ENCODE measurements around the gene MMUT. TPM values are rescaled to one million over a fixed set of nuclear protein-coding genes. Genes with fewer than 3 reads are reported as not detected.

MMUT gene
- total and polyA plus RNA-seq, 2 experiments from 2014 or later, result 8.7 to 12.4 TPM

- ATAC-seq, result no peak
- no peak for DNase-seq (ENCODE audit: low spot score)
- no peaks in the 10 kb centered on the region for H3K36me3 ChIP-seq (ENCODE audit: insufficient read depth)
- no peaks in the 10 kb centered on the region for H3K9me3 Mint-ChIP-seq
- no peaks in the 10 kb centered on the region for H3K27me3 Mint-ChIP-seq (ENCODE audit: insufficient read depth, low read depth, poor library complexity)
- no peaks in the 10 kb centered on the region for H3K79me2 ChIP-seq (replicated peaks; ENCODE audit: insufficient read depth)
- H3K9me2 ChIP-seq (ENCODE audit: insufficient read depth), result no peaks in the 10 kb centered on the region; the same call in 1 of the 2 replicates
- H4K20me1 ChIP-seq (replicated peaks; ENCODE audit: insufficient read depth), result no peaks in the 10 kb centered on the region
- TF ChIP-seq CREB1 (CRISPR knock-in tag; IDR thresholded peaks at IDR 0.05; ENCODE audit: low read depth) (no peak), ZNF462 (CRISPR knock-in tag; IDR thresholded peaks at IDR 0.05) (no peak), POLR2AphosphoS5 (IDR thresholded peaks at IDR 0.05; ENCODE audit: low read depth) (no peak), ZNF331 (CRISPR knock-in tag; IDR thresholded peaks at IDR 0.05; ENCODE audit: low read depth) (no peak), JUNB (IDR thresholded peaks at IDR 0.05; ENCODE audit: unreplicated experiment) (no peak), ZNF114 (CRISPR knock-in tag; IDR thresholded peaks at IDR 0.05) (no peak), ETS1 (IDR thresholded peaks at IDR 0.05) (no peak), STAT1 (IDR thresholded peaks at IDR 0.05; ENCODE audit: unreplicated experiment) (no peak), EZH2 (IDR thresholded peaks at IDR 0.05; ENCODE audit: low read depth, unreplicated experiment) (no peak), EZH2phosphoT487 (IDR thresholded peaks at IDR 0.05; ENCODE audit: unreplicated experiment) (no peak), CTCF (conservative IDR thresholded peaks at IDR 0.05; ENCODE audit: low read depth in 2 of 2) (no peak), NANOG (IDR thresholded peaks at IDR 0.05; ENCODE audit: borderline replicate concordance) (no peak), REST (IDR thresholded peaks at IDR 0.05; ENCODE audit: unreplicated experiment) (no peak)
- H3K4me3 Mint-ChIP-seq, result no peak overlapping the region
- H3K27ac Mint-ChIP-seq, result no peak overlapping the region
- H3K27ac ChIP-seq (ENCODE audit: low read depth), result no peak overlapping the region
- H3K4me1 ChIP-seq (ENCODE audit: insufficient read depth), result no peaks in the 10 kb centered on the region
- H3K4me3 ChIP-seq, result no peak overlapping the region
- no peaks in the 10 kb centered on the region for H3K36me3 Mint-ChIP-seq (ENCODE audit: low read depth)
- H3K27me3 ChIP-seq (ENCODE audit: insufficient read depth), result no peaks in the 10 kb centered on the region
- no peaks in the 10 kb centered on the region for H3F3A ChIP-seq (replicated peaks; ENCODE audit: low read depth)
- H2AFZ ChIP-seq, result no peak overlapping the region
- peaks cover 4% of the 10 kb centered on the region; the same call in 2 of the 3 replicates for H3K4me1 Mint-ChIP-seq
- H3K4me2 ChIP-seq, result no peak overlapping the region
Measured at GRCh38 chr6:49416195-49416594, 46.9 kb downstream of the MMUT start.

Data from GM23338 (cell line).